Cortex of kidney (tissue), 1 donor: ENCODE measurements around the gene WDPCP.
"Not testable (repeated sequence)": the region's sequence is repeated elsewhere in the genome, so short reads cannot be mapped to it uniquely, and the experiment has no call there.

Experiments
- DNase-seq: peaks from one replicate; lab custom pipeline; 2025; lab: John Stamatoyannopoulos, UW

Gene WDPCP

GRCh38 chr2:63539416-63540162 lies 48.7 kb downstream of the WDPCP start:
- DNase-seq, result no peak

- DNase-seq, result no peak
These were observed 49.9 kb downstream of the WDPCP start for GRCh38 chr2:63538390-63538789.

GRCh38 chr2:63537306-63537705 lies 51.0 kb downstream of the WDPCP start:
- no peak for DNase-seq

- DNase-seq, result no peak
These were observed 57.5 kb downstream of the WDPCP start for GRCh38 chr2:63530704-63531279.

- no peak for DNase-seq
These were observed 62.4 kb downstream of the WDPCP start for GRCh38 chr2:63525905-63526304.

- DNase-seq, result no peak
These were observed 65.3 kb downstream of the WDPCP start for GRCh38 chr2:63522950-63523349.

- no peak for DNase-seq
These were observed 67.5 kb downstream of the WDPCP start for GRCh38 chr2:63520793-63521192.

GRCh38 chr2:63514781-63515180 lies 73.5 kb downstream of the WDPCP start:
- no peak for DNase-seq

GRCh38 chr2:63514237-63514716 lies 74.0 kb downstream of the WDPCP start:
- no peak for DNase-seq

GRCh38 chr2:63506320-63506719 lies 82.0 kb downstream of the WDPCP start:
- no peak for DNase-seq

- no peak for DNase-seq
These were observed 84.5 kb downstream of the WDPCP start for GRCh38 chr2:63503818-63504217.

GRCh38 chr2:63500398-63500797 lies 87.9 kb downstream of the WDPCP start:
- DNase-seq, result no peak

GRCh38 chr2:63497576-63497975 lies 90.7 kb downstream of the WDPCP start:
- no peak for DNase-seq

GRCh38 chr2:63494968-63495367 lies 93.3 kb downstream of the WDPCP start:
- DNase-seq, result no peak

GRCh38 chr2:63494100-63494499 lies 94.2 kb downstream of the WDPCP start:
- DNase-seq, result no peak

- no peak for DNase-seq
These were observed 100.1 kb downstream of the WDPCP start for GRCh38 chr2:63488118-63488713.

GRCh38 chr2:63486861-63487290 lies 101.4 kb downstream of the WDPCP start:
- no peak for DNase-seq

- no peak for DNase-seq
These were observed 103.4 kb downstream of the WDPCP start for GRCh38 chr2:63484901-63485300.

GRCh38 chr2:63484481-63484880 lies 103.8 kb downstream of the WDPCP start:
- no peak for DNase-seq

- DNase-seq, result no peak
These were observed 110.6 kb downstream of the WDPCP start for GRCh38 chr2:63477686-63478085.

GRCh38 chr2:63469313-63469712 lies 119.0 kb downstream of the WDPCP start:
- not testable (repeated sequence) for DNase-seq

- DNase-seq, result no peak
These were observed 122.6 kb downstream of the WDPCP start for GRCh38 chr2:63465633-63466032.

GRCh38 chr2:63463142-63463541 lies 125.1 kb downstream of the WDPCP start:
- no peak for DNase-seq
